HepG2 (cell line): ENCODE measurements around the gene METTL5. TPM values are rescaled to one million over a fixed set of nuclear protein-coding genes. Genes with fewer than 3 reads are reported as not detected.
A peak's percentile ranks its signal among the peaks of the same experiment; 100 is the strongest.

Source experiments
- DZIP1 ChIP-seq: sonication (generic); formaldehyde crosslinking; IDR thresholded peaks from 2 replicates; pipeline ENCODE4 v1.5.0; 2020; ENCODE audit warnings: mild to moderate bottlenecking, missing genetic modification reagents
- IRF2 ChIP-seq: IDR thresholded peaks from 2 replicates; pipeline ENCODE4 v1.6.1; 2018; ENCODE audit warnings: missing genetic modification reagents, missing compliant biosample characterization
- KLF15 ChIP-seq: sonication (generic); formaldehyde crosslinking; IDR thresholded peaks from 2 replicates; pipeline ENCODE4 v1.8.1; 2023; ENCODE audit warnings: borderline replicate concordance, mild to moderate bottlenecking, inconsistent platforms, missing genetic modification reagents, mixed read lengths
- TFE3 ChIP-seq: IDR thresholded peaks from 2 replicates; pipeline ENCODE4 v1.6.1; 2016
- THAP9 ChIP-seq: sonication (generic); formaldehyde crosslinking; IDR thresholded peaks from 2 replicates; pipeline ENCODE4; 2020; ENCODE audit warnings: missing genetic modification reagents, mild to moderate bottlenecking, borderline replicate concordance
- ZBTB4 ChIP-seq: sonication (generic); formaldehyde crosslinking; IDR thresholded peaks from 2 replicates; pipeline ENCODE4 v1.4.0; 2020; ENCODE audit warnings: missing genetic modification reagents, mild to moderate bottlenecking, borderline replicate concordance
- ZNF264 ChIP-seq: sonication (generic); formaldehyde crosslinking; IDR thresholded peaks from 2 replicates; pipeline ENCODE4 v1.4.0; 2020; ENCODE audit warnings: missing genetic modification reagents
- ZNF552 ChIP-seq: sonication (generic); formaldehyde crosslinking; IDR thresholded peaks from 2 replicates; pipeline ENCODE4 v1.9.0; 2022; ENCODE audit warnings: missing genetic modification reagents, mild to moderate bottlenecking, borderline replicate concordance
- ZNF660 ChIP-seq: sonication (generic); formaldehyde crosslinking; IDR thresholded peaks from 2 replicates; pipeline ENCODE4 v1.5.1; 2020; ENCODE audit warnings: mild to moderate bottlenecking, low read depth, missing genetic modification reagents, borderline replicate concordance
- polyA plus RNA-seq, 8 experiments: library from polyadenylated mRNA; depleted of rRNA in 3 of 8; stranded (reverse) in 7 of 8; unstranded in 1 of 8; fragments of >200 nt; fragmentation: Illumina TruSeq in 4 of 8; extraction: Trizol in 4 of 8; gene quantifications; 2 replicates each; pipeline versions ENCODE4 v1.2.1 to v1.2.3, GENCODE V29; 2011 to 2016; ENCODE audit warnings: low read depth in 4 of 8, missing spikeins in 1 of 8, mixed read lengths in 1 of 8; ENCODE audit not compliant: insufficient read depth in 1 of 8
- total RNA-seq, 5 experiments: library from RNA; depleted of rRNA; stranded (reverse); fragments of >200 nt; fragmentation: Illumina TruSeq; extraction: Trizol; gene quantifications; 2 replicates each; pipeline ENCODE4 v1.2.3, GENCODE V29; 2016; ENCODE audit warnings: low read depth in 1 of 5
- TF ChIP-seq, protein P1 (sequence below): sonication (generic); formaldehyde crosslinking; IDR thresholded peaks from 2 replicates; pipeline ENCODE4 v1.4.0; 2020; ENCODE audit warnings: mild to moderate bottlenecking, missing genetic modification reagents
- TF ChIP-seq, protein P2 (sequence below): IDR thresholded peaks from 2 replicates; pipeline ENCODE4 v1.6.1; 2016
- TF ChIP-seq, protein P3 (sequence below): sonication (generic); formaldehyde crosslinking; IDR thresholded peaks from 2 replicates; pipeline ENCODE4 v1.4.0; 2020; ENCODE audit warnings: low read depth, mild to moderate bottlenecking, missing genetic modification reagents

The METTL5 gene
- total and polyA plus RNA-seq, 2 of the 13 experiments (the other 11 are each of a cell fraction or from before 2014, with no cell fraction given), result 50.7 to 95.1 TPM

GRCh38 chr2:169798718-169799592 is 25.8 kb downstream of the METTL5 start, which contains the start of gene SSB (continued):
- TF ChIP-seq TFE3 (CRISPR knock-in tag) (no peak; the same call in 1 of the 2 replicates), ZNF264 (peak; percentile 78), KLF15 (CRISPR knock-in tag) (no peak; the same call in 1 of the 2 replicates), THAP9 (CRISPR knock-in tag) (peak; percentile 61; the same call in 1 of the 2 replicates), DZIP1 (CRISPR knock-in tag) (peak; percentile 76; the same call in 1 of the 2 replicates), ZNF552 (CRISPR knock-in tag) (peak; percentile 37; the same call in 1 of the 2 replicates), IRF2 (peak; percentile 89), ZNF660 (no peak), ZBTB4 (peak; percentile 77; the same call in 1 of the 2 replicates)
- TF ChIP-seq, protein P1, sequence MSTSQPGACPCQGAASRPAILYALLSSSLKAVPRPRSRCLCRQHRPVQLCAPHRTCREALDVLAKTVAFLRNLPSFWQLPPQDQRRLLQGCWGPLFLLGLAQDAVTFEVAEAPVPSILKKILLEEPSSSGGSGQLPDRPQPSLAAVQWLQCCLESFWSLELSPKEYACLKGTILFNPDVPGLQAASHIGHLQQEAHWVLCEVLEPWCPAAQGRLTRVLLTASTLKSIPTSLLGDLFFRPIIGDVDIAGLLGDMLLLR, result peak; percentile 95
- TF ChIP-seq, protein P2, sequence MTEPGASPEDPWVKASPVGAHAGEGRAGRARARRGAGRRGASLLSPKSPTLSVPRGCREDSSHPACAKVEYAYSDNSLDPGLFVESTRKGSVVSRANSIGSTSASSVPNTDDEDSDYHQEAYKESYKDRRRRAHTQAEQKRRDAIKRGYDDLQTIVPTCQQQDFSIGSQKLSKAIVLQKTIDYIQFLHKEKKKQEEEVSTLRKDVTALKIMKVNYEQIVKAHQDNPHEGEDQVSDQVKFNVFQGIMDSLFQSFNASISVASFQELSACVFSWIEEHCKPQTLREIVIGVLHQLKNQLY (CRISPR knock-in tag), result 0 out of 2 replicates have a peak, but pooled peaks have one; percentile 21
- TF ChIP-seq, protein P3, sequence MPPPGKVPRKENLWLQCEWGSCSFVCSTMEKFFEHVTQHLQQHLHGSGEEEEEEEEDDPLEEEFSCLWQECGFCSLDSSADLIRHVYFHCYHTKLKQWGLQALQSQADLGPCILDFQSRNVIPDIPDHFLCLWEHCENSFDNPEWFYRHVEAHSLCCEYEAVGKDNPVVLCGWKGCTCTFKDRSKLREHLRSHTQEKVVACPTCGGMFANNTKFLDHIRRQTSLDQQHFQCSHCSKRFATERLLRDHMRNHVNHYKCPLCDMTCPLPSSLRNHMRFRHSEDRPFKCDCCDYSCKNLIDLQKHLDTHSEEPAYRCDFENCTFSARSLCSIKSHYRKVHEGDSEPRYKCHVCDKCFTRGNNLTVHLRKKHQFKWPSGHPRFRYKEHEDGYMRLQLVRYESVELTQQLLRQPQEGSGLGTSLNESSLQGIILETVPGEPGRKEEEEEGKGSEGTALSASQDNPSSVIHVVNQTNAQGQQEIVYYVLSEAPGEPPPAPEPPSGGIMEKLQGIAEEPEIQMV (CRISPR knock-in tag), result peak; percentile 82
